ENCODE results near the gene SLC6A20. TPM values are rescaled to one million over a fixed set of nuclear protein-coding genes. Genes with fewer than 3 reads are reported as not detected.

SLC6A20 gene
- polyA plus RNA-seq, 4 donors, result 0.03 to 0.15 (median 0.08) TPM

- no peak for DNase-seq (ENCODE audit: low read depth in 4 of 4, low spot score in 3 of 4)
These were observed 16.3 kb downstream of the SLC6A20 start for GRCh38 chr3:45779746-45780735.

GRCh38 chr3:45778761-45779201 lies 17.6 kb downstream of the SLC6A20 start:
- no peak for DNase-seq (ENCODE audit: low read depth in 4 of 4, low spot score in 3 of 4)

GRCh38 chr3:45777746-45778386 lies 18.5 kb downstream of the SLC6A20 start:
- DNase-seq (ENCODE audit: low read depth in 4 of 4, low spot score in 3 of 4), result no peak

DNA sequence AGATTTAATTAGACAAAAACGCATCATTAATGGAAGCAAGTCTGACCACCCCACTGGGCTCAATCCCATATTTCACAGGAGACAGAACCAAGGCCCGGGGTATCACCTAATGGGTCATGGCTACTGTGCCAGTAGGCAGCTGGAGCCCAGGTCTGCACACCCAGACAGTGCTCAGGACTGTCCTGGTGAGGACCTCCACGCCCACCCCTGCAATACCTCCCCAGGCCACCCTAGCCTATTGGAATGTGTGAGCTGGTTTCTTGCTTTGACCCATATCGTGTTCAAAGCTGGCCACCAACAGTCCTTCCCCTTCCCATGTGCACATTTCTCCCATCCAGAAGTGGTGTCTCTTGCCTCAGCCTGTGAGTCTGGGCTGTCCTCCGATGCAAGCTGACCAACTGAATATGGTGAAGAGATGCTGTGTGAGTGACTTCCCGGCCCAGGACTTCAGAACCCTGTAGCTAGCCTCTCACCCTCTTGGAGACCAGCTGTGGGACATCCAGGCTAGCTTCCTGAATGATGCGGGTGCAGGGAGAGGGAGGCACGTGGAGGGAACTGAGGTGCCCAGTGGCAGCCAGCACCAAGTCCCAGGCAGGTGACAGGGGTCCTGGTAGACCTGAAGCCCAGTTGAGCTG lies 19.1 kb downstream of the SLC6A20 start:
- no peak for DNase-seq (ENCODE audit: low read depth in 4 of 4, low spot score in 3 of 4)

DNA sequence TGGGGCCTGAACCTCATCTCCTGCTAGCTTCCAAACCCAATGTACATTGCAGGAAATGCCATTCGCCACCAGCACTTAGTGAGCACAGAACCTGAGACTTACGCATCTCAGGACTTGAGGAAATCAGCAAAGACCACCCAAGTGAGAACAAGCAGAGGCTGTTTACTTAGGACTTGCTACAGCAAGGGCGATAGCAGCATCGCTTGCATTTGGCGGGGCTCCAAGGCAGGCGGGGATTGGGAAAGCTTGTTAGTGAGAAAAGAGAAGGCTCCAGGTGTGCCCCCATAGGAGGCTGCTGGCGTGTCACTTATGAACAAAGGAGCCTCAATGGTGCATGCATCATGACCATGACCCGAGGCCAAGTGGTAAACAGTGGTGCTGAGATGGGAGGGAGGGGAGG lies 19.7 kb downstream of the SLC6A20 start:
- no peak for DNase-seq (ENCODE audit: low read depth in 4 of 4, low spot score in 3 of 4)

GRCh38 chr3:45776301-45776595 lies 20.1 kb downstream of the SLC6A20 start:
- DNase-seq (ENCODE audit: low read depth in 4 of 4, low spot score in 3 of 4), result no peak

GRCh38 chr3:45775571-45776300 lies 20.6 kb downstream of the SLC6A20 start:
- no peak for DNase-seq (ENCODE audit: low read depth in 4 of 4, low spot score in 3 of 4)

DNA sequence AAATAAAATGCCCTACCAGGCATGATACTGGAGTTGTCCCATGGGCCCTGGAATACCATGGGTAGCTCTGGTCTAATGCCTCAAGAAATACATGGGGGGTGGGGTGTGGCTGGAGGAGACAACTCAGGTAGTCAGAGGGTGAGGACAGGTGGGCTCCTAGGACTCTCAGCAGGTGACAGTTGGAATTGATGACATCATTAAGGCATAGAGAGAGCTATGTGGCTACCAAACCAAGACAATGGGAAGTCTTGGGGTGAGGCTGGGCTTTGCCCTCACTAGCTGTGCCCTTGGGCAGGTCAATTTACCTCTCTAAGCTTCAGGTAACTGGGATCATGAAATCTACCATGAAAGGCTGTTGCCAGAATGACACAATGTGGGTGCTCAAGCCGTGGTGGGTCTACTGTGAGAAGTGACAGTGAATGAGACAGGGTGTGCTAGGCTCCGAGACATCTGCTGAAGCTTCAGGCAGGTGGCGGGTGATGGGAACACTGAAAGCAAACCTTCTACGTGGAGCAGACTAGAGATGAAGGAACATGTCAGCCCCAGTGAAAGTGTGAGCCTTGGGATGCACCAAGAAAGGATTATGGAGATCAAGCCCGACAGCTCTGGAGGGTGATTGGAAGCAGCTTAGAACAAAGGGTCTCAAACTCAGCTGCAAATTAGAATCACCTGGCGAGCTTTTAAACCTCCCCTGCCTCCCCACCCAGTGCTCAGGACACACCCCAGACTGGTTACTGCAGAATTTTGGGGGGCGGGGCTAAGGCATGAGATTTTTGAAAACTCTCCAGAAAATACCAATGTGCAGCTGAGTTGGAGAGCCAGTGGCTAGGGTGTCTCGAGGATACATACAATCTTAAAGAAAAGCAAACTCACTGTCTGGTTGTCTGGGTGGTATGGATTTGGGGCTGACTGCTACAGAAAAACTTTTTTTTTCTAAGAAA lies 21.5 kb downstream of the SLC6A20 start:
- DNase-seq (ENCODE audit: low read depth in 4 of 4, low spot score in 3 of 4), result no peak

DNA sequence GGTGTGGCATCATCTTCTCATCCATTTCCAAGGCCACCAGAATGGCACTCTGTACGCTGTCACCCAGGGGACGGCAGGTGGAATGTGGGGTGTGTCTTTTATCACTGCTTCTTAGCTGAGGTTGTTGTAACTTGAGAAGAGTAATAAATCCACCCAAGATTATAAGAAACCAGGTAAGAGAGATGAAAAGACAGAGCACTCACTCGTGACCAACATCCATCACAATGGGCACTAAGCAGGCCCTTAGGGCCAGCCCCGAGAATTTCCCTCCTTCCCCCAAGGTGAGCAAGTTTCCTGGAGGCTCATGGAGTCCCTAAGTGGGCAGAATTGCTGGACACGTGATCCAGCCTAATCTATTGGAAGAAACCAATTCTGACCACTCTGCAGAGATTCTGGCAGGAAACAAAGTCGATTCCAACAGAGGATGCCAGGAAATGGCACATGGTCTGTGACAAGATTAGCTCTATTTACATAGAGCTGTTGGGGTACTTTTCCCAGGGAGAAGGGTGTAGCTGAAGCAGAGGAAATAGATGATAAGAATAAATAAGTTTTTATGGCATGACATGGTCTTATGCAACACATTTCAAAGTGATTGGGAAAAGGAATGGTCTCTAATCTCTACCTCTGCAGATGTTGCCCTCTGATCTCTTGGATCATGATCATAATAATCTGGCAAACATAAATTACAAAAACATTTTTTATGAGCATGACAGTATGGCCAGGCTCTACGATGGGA lies 22.5 kb downstream of the SLC6A20 start:
- DNase-seq (ENCODE audit: low read depth in 4 of 4, low spot score in 3 of 4), result no peak

GRCh38 chr3:45773072-45773471 lies 23.3 kb downstream of the SLC6A20 start:
- DNase-seq (ENCODE audit: low read depth in 4 of 4, low spot score in 3 of 4), result no peak

DNA sequence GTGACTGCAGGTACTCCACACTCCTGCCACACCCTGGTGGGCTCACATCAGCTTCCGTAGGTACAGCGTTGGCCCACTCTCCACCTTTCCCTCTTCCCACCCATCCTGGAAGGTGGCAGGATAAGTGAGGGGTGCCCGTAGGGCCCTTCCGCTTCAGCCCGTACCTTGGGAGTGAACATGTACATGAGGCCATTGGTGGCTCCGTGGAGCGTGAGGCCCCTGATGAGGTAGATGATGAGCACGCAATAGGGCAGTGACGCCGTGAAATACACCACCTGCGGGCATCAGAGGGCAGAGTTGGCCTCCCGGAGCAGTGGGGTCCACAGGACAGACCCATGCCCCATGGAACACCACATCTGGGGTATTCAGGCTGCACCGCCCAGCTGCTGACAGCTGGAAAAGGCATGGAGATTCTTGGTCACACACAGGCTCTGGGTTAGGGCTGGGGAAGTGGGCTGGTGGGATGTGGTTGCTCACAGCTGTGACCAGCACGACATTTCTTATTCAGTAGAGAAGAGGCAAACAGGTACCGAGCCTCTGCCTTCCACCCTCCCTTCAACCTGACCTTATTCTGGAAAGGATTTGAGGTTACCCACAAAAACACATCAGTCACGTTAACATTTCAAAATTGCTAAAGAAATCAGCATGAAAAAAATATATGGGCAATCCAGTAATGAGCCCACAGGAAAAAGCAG lies 23.8 kb downstream of the SLC6A20 start:
- no peak for DNase-seq (ENCODE audit: low read depth in 4 of 4, low spot score in 3 of 4)

GRCh38 chr3:45771831-45772230 lies 24.5 kb downstream of the SLC6A20 start:
- DNase-seq (ENCODE audit: low read depth in 4 of 4, low spot score in 3 of 4), result no peak

DNA sequence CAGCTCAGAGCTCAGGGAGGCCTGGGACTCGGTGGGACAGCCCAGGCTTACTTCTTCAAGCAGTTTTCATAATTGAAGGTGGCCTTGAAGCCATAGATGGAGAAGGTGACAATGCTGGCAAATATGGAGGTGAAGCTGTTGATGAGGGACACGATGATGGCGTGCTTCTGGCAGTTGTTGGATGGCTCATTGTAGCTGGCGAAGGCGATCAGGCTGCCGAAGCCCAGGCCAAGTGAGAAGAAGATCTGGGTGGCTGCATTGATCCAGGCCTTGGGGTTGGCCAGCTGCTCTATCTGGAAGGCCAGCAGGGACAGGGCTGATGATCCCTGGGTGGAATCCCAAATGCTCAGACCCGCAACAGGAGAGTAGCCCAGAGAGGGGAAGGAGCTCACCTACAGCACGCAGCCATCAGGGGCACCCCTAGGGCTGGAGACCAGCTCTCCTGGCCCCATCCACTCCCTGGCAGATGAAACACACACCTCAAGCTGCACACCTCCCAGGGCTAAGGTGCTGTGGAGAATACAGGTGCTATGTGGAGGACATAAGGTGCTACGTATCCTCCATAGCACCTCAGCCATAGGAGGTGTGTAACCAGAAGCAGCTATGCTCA lies 25.1 kb downstream of the SLC6A20 start:
- no peak for DNase-seq (ENCODE audit: low read depth in 4 of 4, low spot score in 3 of 4)

DNA sequence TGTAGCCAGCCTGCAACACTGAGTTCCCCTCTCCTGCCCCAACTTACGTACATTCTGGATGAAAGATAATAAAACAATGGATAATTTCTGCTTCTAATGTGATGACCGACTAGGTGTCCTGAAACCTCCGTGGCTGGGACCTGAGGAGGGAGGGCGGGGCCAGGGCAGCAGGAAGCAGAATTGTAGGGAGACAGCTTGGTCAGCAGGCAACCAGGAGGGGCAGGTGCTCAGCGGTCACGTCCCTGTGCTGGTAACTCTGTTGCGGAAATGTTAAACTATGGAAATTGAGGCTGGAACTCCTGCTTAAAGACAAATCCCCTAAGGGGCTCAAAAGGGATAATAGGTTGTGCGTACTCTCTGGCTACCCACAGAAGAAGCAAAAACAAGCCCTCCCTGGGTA lies 30.4 kb downstream of the SLC6A20 start:
- DNase-seq (ENCODE audit: low read depth in 4 of 4, low spot score in 3 of 4), result no peak

DNA sequence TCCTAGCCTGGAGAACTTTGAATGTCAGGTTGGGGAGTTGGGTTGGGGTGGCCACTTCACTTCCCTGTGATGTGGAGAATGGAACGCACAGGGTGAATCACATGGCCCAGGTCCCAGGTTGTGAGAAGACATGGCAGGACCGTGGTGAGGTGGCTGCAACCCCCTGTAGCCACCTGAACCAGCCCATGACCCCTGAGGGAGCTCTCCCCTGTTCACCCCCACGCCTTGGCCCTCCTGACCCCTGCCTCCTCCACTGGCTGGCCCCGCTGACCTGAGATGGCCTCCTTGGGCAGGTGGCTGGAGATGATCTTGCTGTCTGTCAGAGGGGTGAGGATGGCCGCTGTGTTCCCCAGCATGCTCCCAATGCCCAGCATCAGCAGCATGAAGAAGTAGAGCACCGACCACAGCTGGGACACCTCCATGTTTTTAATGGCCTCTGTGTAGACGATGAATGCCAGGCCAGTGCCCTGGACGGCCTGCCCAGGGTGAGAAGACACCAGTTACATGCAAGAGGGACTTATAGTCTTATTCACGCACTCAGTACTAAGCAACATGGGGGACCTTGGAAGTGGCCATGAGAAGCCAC lies 31.0 kb downstream of the SLC6A20 start:
- no peak for DNase-seq (ENCODE audit: low read depth in 4 of 4, low spot score in 3 of 4)

DNA sequence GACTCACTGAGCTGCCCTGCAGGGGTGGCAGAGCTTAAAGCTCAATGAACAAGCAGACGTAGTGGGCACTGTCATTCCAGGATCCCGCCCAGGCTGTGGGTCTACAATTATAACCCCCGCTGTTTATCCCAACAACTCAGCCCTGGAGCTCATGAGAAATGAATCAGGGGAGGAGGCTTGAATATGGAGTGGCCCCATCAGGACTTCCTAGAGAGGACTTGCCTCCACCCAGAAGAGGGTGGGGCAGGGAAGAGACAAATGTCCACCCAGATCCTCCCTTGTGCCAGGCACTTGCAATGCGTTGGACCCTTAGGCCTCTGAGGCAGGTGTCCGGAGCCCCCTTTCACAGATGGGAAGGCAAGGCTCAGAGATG lies 33.0 kb downstream of the SLC6A20 start:
- DNase-seq (ENCODE audit: low read depth in 4 of 4, low spot score in 3 of 4), result no peak

- DNase-seq (ENCODE audit: low read depth in 4 of 4, low spot score in 3 of 4), result no peak
These were observed 33.6 kb downstream of the SLC6A20 start for GRCh38 chr3:45762647-45763302.

Measured in left renal pelvis (tissue), 4 donors.